Testis (tissue), 2 donors: Measurements from ENCODE around the gene CELSR1.

Source experiments
- POLR2A ChIP-seq: fragments of 450-650 bp; IDR thresholded peaks from one replicate; pipeline ENCODE4 v1.6.1; 2017; ENCODE audit warnings: antibody characterized with exemption, mild to moderate bottlenecking, moderate library complexity
- TF ChIP-seq, protein P1 (sequence below), 3 experiments: fragments of 450-650 bp in 2 of 3; fragments of 200-600 bp in 1 of 3; sonication (generic) in 1 of 3; IDR thresholded peaks; one replicate each; pipeline ENCODE4 v1.5.1; 2016 to 2019; ENCODE audit warnings: antibody characterized with exemption in 3 of 3, mild to moderate bottlenecking in 2 of 3, moderate library complexity in 1 of 3

DNA sequence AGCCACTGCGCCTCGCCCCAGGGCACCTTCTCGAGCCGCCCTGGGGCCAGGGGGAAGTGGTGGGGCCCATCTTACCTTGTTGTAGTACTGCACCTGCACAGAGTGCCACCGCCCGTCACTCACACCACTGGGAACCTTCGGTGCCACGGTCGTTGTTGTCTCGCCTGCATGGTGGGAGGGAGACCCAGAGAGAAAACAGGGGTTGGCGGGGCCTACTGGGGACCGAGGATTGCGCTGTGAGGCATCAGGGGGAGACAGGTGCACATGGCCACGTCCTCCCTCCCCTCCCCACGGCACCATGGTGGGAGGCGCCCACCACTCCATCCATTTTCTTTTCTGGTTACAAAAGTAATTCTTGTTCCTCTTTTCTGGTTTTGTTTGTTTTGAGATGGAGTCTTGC lies 104.1 kb downstream of the CELSR1 start:
- TF ChIP-seq, protein P1, sequence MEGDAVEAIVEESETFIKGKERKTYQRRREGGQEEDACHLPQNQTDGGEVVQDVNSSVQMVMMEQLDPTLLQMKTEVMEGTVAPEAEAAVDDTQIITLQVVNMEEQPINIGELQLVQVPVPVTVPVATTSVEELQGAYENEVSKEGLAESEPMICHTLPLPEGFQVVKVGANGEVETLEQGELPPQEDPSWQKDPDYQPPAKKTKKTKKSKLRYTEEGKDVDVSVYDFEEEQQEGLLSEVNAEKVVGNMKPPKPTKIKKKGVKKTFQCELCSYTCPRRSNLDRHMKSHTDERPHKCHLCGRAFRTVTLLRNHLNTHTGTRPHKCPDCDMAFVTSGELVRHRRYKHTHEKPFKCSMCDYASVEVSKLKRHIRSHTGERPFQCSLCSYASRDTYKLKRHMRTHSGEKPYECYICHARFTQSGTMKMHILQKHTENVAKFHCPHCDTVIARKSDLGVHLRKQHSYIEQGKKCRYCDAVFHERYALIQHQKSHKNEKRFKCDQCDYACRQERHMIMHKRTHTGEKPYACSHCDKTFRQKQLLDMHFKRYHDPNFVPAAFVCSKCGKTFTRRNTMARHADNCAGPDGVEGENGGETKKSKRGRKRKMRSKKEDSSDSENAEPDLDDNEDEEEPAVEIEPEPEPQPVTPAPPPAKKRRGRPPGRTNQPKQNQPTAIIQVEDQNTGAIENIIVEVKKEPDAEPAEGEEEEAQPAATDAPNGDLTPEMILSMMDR (IDR thresholded peaks at IDR 0.05): no peak
- TF ChIP-seq POLR2A: no peak
